ENCODE results near the gene MANF. TPM values are rescaled to one million over a fixed set of nuclear protein-coding genes. Genes with fewer than 3 reads are reported as not detected.

MANF gene
- total and polyA plus RNA-seq, 2 of the 13 experiments (the other 11 are each of a cell fraction or from before 2014, with no cell fraction given): 55.4 to 269 TPM

- no peak for TF ChIP-seq ZNF646 (CRISPR knock-in tag; IDR thresholded peaks at IDR 0.05)
- no peak for TF ChIP-seq GABPB1 (CRISPR knock-in tag; IDR thresholded peaks at IDR 0.05)
- TF ChIP-seq MYPOP (CRISPR knock-in tag; IDR thresholded peaks at IDR 0.05): 0 out of 2 replicates have a peak, but pooled peaks have one; percentile 23
- no peak for TF ChIP-seq ZNF264 (CRISPR knock-in tag; IDR thresholded peaks at IDR 0.05)
- no peak for TF ChIP-seq HNRNPK (IDR thresholded peaks at IDR 0.05; ENCODE audit: low read depth, low read length, poor library complexity, severe bottlenecking)
- TF ChIP-seq CTCF (CRISPR knock-in tag; IDR thresholded peaks at IDR 0.05): peak; percentile 85
- TF ChIP-seq ZBTB3 (CRISPR knock-in tag; IDR thresholded peaks at IDR 0.05; ENCODE audit: borderline replicate concordance, low read depth): no peak
- no peak for TF ChIP-seq BHLHE40 (IDR thresholded peaks at IDR 0.05; ENCODE audit: low read length)
- TF ChIP-seq CHD4 (IDR thresholded peaks at IDR 0.05; ENCODE audit: borderline replicate concordance, low read length): 0 out of 2 replicates have a peak, but pooled peaks have one; percentile 40
- TF ChIP-seq, protein P1, sequence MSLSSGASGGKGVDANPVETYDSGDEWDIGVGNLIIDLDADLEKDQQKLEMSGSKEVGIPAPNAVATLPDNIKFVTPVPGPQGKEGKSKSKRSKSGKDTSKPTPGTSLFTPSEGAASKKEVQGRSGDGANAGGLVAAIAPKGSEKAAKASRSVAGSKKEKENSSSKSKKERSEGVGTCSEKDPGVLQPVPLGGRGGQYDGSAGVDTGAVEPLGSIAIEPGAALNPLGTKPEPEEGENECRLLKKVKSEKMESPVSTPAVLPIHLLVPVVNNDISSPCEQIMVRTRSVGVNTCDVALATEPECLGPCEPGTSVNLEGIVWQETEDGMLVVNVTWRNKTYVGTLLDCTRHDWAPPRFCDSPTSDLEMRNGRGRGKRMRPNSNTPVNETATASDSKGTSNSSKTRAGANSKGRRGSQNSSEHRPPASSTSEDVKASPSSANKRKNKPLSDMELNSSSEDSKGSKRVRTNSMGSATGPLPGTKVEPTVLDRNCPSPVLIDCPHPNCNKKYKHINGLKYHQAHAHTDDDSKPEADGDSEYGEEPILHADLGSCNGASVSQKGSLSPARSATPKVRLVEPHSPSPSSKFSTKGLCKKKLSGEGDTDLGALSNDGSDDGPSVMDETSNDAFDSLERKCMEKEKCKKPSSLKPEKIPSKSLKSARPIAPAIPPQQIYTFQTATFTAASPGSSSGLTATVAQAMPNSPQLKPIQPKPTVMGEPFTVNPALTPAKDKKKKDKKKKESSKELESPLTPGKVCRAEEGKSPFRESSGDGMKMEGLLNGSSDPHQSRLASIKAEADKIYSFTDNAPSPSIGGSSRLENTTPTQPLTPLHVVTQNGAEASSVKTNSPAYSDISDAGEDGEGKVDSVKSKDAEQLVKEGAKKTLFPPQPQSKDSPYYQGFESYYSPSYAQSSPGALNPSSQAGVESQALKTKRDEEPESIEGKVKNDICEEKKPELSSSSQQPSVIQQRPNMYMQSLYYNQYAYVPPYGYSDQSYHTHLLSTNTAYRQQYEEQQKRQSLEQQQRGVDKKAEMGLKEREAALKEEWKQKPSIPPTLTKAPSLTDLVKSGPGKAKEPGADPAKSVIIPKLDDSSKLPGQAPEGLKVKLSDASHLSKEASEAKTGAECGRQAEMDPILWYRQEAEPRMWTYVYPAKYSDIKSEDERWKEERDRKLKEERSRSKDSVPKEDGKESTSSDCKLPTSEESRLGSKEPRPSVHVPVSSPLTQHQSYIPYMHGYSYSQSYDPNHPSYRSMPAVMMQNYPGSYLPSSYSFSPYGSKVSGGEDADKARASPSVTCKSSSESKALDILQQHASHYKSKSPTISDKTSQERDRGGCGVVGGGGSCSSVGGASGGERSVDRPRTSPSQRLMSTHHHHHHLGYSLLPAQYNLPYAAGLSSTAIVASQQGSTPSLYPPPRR (CRISPR knock-in tag; IDR thresholded peaks at IDR 0.05; ENCODE audit: borderline replicate concordance): no peak
- no peak for TF ChIP-seq TEAD2 (CRISPR knock-in tag; IDR thresholded peaks at IDR 0.05)
- TF ChIP-seq NPAS2 (CRISPR knock-in tag; IDR thresholded peaks at IDR 0.05; ENCODE audit: borderline replicate concordance): no peak
These were observed 4.5 kb downstream of the MANF start (continued) for GRCh38 chr3:51389423-51390183.

Measured in HepG2 (cell line).